ENCODE data around the gene WFDC5.

The WFDC5 gene

GRCh38 chr20:45113865-45114264 lies 1.1 kb downstream of the WFDC5 start:
- no peak for DNase-seq

DNA sequence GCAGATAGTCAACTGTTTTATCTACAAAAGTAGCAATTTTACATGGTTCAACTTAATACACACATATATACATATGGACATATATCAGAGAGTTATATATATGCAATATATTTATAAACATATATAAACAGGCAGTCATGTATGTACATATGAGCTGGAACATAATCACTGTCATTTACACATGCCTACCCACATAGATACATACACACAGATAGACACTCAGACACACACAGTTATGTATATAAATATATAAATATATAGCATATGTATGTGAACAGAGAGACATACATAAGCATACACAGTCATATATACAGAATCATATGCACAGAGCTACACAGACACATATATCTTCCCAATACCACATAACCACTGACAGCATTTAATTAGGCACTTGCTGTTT lies 2.2 kb downstream of the WFDC5 start:
- DNase-seq = no peak

DNA sequence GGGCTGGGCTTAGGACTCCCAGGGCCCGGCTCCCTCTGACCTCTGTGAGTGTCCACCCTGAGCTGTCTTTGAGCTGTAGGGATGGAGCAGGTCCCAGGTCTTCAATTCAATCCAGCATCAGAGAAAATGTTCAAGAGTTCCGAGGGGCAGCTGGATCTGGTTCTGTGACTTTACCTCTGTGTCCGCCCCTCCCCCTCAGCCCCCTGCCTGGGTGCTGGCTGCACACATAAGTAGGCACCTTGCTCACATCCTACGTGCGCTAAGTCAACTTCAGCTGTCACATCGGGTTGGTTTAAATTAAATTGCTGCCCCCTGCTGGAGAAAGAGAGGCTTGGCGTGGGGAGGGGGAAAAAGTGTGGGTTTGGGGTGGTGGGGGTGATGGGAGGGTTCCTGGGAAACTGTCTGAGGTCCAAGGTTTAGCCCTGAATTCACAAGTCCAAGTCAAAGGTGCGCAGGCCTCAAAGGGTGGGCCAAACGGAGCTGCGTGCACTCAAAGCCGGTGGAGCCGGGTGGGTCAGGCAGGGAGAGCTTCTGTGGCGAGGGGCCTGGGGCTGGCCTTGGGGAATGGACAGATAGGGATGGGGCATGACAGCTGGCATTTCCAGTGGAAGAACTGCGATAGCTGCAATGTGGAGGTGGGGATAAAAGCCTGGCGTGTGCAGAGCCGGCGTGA lies 3.0 kb downstream of the WFDC5 start:
- DNase-seq = peak; percentile 48

- no peak for DNase-seq
Observed at GRCh38 chr20:45111285-45111684, 3.7 kb downstream of the WFDC5 start.

DNA sequence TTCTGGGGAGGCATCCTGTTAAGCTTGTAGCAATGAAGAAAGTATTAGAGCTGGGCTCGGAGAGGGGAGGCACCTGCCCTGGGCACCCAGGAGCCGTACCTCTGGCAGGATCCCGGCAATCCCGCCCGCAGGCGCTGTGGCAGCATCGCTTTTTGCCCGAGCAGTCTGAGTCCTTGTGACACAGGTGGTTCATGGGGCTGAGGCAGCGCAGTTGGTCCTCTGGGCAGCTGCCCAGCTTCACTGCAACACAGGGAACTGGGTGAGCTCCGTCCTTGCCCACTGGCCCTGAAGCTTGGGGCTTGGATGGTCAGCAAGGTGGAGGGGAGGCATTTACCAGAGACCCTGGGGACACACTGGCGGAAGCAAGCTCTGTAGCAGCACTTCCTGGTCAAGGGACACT lies 4.7 kb downstream of the WFDC5 start:
- no peak for DNase-seq

GRCh38 chr20:45109634-45110033 lies 5.3 kb downstream of the WFDC5 start:
- DNase-seq = no peak

DNA sequence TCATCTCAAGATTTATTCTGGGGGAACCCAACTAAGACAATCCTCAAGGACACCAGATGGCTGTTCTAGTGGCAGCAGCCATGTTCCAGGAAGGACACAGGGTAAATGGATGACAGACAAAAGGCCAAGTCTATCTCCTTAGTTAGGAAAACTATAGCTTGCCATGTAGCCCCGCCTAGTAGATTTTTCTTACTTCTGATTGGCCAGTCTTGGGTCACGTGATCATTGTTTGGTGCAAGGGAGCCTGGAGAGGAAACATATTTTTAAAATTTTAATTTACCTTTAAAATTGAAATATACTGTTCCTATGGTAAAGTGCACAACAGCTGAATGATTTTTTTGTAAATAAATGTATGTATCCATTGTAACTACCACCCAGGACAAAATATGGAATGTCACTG lies 9.7 kb downstream of the WFDC5 start:
- DNase-seq = no peak

DNA sequence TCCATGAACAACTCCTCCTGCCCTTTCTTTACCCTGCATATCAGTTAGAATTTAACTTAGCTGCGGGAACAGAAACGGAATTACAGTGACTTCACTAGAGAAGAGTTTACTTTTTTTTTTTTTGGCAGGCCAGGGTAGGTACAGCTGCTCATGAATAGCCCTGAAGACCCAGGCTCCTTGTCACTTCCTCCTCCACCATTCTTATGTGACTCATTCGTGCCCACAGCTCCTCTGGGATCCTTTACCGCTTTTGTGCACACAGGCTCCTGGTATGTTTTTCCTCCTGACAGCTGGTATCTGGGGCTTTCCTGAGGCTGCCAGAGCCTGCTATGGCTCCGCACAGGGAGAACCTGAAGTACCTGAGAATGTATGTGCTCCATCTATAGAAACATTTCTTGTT lies 10.2 kb downstream of the WFDC5 start:
- peak; percentile 38 for DNase-seq

DNA sequence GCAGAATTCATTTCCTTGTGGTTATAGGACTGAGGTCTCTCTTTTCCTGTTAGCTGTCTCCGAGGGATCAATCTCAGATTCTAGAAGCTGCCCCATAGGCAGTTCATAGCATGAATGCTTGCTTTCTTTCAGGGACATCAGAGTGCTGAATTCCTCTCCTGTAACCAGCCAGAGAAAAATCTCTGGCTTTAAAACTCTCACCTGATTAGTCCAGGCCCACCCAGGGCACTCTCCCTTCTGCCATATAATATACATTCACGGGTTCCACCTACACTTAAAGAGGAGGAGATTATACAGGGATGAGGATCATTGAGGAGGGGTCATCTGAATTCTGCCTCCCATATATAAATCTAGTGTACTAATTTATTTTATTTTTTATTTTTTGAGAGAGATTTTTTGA lies 11.9 kb downstream of the WFDC5 start:
- DNase-seq = no peak

DNA sequence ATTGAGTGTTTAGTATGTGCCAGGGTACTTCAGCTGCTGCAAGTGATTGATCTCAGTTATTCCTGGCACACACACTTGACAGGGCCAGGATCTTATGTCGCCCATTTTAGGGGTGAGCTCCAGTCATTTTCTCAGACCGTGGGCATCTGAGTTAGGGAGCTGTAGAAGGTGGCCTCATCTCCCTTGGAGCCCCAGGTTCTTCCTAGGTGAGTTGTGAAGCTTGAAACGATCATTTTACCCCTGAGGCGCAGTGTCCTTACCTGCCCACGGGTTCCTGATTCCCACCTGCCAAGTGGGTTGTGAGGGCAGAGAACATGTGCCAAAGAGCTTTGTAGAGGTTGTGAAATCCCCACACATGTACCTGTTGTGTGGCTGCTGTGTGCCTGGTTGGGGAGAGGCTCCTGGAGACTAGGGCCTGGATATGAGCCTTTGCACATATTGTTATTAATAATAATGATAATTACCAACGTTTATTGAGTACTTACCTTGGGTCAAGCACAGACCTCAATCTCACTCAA lies 13.6 kb downstream of the WFDC5 start:
- DNase-seq = no peak

DNA sequence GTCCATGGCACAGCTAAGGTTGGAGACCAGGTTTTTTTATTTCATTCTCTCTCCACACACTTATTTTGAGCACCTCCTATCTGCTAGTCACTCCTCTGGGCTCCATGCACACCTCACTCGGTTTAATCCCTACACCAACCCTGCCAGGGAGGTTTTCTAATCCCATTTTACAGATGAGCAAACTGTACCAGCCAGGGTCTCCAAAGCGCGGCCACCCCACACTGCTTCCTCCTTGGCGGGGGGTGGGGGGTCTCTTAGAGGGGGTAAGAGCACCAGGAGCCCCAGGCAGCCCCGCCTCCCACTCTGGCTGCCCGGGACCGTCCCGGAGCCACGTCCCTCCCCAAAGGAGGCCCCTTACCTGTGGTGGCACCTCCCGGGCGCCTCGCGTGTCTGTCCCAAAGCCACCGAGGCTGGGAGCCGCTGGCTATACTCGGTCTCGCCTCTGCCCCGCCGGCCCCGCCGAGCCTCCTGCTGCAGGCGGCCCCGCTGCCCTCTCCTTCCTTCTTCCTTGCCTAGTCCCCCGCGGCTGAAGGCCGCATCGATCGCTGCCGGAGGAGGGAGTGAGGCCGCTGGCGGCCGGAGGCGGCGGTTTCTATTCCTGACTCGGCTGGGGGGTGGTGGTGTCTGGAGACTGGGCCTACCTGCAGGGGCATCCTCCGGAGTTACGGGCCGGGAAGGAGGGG lies 14.3 kb downstream of the WFDC5 start, which contains the start of gene KCNS1:
Gene KCNS1 (minus strand): TSS at position 565 of the 683 bp plus-strand sequence. CDS start 1,891 bp downstream, outside the sequence.
- peak; percentile 69 for DNase-seq

DNA sequence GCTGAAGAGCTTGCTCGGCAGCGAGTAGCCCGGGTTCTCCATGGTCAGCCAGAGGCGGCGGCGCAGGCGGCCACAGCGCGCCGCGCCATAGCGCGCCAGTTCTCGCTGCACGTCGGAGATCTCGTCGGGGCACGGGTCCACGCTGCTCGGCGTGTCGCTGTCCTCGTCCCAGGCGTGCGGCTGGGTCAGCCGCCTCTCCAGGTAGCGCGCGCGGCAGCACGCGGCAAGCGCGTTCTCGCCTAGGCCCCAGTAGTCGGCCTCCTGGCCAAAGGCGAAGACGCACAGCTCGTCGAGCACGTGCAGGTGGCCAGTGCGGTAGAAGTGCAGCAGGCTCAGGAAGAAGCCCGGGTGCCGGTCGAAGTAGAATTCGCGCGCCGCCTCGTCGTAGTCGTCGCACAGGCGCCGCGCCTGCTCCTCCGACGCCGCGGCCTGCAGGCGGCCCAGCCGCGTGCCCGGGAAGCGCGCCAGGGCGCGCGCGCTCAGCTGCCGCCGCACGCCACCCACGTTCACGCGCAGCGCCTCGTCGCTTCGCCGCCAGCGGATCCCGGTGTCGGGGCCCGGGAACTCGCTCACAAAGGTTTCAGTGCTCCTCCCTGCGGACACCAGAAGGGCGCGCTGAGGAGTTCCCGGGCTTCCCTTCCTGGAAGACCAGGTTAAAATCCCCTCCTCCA lies 16.7 kb downstream of the WFDC5 start:
- no peak for DNase-seq

GRCh38 chr20:45097485-45098102 lies 17.4 kb downstream of the WFDC5 start:
- peak; percentile 48 for DNase-seq

DNA sequence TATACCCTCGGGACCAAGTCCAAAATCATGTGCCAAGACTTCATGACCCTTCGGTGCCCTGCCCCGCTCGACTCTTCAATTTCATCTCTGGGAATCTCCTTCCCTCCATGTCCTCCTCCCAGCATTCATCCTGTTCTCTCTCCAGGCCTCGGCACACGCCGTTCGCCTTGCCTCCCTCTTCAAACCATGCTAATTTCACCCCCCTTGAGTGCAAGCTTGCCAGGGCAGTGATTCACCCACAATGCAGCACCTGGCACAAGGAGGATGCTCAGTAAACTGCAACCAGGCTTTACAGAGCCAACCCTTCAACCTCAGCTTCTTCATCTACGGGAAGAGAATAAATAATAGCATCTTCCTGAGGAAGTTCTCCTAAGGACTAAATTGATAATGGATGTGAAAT lies 18.2 kb downstream of the WFDC5 start:
- no peak for DNase-seq

DNA sequence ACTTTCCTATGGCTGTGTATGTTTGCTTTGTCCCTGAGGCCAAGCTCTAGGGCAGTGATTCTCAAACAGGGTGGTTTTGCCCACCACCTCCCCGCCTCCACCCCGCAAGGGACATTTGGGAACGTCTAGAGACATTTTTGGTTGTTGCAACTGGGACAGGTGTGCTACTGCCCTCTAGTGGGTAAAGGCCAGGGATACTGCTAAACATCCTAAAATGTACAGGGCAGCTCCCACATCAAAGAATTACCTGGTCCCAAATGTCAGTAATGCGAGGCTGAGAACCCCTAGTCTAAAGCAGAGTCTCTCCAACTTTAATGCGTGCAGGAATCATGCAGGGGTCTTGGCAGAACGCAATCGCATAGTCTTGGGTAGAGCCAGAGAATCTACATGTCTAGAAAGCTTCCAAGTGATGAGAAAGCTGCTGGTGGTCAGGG lies 19.2 kb downstream of the WFDC5 start:
- peak; percentile 75 for DNase-seq

DNA sequence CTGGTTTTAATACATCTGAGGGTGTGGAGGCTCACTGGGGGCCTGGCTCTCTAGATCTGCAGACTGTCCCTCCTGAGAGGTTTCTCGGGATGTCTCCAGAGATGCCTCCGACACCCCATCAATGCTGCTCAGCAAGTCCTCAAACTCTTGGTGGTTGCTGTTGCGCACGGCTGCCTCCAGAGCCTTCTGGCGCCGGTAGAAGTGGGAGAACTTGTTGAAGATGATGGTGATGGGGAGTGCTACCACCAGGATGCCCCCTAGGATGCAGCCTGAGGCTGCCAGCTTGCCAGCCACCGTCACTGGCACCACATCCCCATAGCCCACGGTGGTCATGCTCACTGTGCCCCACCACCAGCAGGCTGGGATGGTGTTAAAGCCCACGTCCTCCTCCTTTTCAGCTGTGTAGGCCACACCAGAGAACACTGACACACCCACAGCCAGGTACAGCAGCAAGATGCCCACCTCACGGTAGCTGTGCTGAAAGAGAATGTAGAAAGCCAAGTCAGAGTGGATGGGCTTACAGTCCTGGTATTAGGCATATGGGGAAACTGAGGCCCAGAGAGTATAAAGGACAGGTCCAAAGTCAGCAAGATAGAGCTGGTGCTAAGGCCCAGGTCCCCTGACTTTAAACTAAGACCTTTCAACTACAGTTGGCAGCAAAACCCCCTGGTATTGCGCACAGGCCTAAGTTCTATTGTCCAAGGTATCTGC lies 20.0 kb downstream of the WFDC5 start:
- no peak for DNase-seq

DNA sequence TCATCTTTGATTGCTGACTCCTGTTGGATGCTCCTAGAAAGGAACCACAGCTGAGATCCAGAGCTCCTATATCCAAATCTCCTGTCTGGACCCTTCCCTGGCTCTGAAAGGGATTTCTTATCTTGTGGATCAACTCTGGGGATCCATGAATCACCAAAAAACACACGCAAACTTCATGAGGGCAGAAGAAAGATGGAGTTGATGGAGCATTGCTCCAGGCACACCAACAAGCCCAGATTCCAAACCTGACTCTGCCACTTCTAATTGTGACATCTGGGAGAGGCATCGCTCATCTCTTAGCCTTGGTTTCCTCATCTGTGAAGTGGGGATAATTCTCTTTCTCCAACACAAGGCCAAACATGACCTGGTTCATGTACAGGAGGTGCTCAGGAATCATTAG lies 20.8 kb downstream of the WFDC5 start:
- DNase-seq = no peak

GRCh38 chr20:45092898-45093297 lies 22.1 kb downstream of the WFDC5 start:
- no peak for DNase-seq

GRCh38 chr20:45091366-45091765 lies 23.6 kb downstream of the WFDC5 start:
- no peak for DNase-seq

DNA sequence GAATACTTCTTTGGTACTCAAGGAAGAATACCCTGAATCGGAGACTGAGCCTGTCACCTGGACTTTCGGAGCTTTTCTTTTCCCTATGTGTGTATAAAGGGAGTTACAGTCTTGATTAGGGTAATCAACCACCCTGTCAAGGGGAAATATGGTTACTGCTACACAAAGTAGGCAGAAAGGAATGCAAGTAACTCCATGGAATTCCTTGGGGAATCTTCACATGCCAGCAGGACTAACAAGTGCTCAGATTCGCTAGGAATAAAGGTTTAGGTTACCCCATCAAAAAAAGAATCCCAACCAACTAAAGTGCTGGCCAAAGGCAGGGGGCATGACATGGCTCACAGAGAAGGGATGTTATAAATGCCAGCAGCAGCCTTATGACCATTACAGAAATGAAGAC lies 24.5 kb downstream of the WFDC5 start:
- no peak for DNase-seq

DNA sequence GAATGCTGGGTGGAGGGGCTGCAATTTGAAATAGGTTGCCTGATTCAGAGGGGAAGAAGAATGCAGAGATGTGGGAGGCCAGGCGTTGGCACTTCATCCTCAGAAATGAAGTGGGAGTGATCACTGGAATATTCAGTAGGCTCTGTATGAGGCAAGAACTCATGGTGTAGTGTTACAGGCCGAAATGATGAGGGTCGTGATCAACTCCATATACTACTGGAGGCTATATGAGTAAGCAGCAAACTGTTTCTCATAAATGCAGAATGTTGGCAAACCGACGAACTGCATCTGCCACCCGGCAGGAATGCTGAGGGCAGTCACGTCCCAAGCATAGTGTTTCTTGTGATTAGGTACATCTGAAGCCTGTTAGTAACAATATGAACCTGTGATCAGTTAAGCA lies 26.7 kb downstream of the WFDC5 start:
- DNase-seq = no peak

- no peak for DNase-seq
Observed at GRCh38 chr20:45087814-45088213, 27.2 kb downstream of the WFDC5 start.
